HFF-Myc (cell line): ENCODE results near the gene PHRF1.

Experiments used
- DNase-seq: peaks from one replicate; pipeline ENCODE4 v3.0.0-alpha.2; 2011; ENCODE audit warnings: low read depth; ENCODE audit errors: extremely low read depth
- H3K4me3 ChIP-seq: replicated peaks from 2 replicates; pipeline ENCODE4 v1.5.1; 2011; ENCODE audit warnings: low read depth, mild to moderate bottlenecking, control low read depth, low read length
- CTCF ChIP-seq: IDR thresholded peaks from 2 replicates; pipeline ENCODE4 v1.5.1; 2012; ENCODE audit warnings: mild to moderate bottlenecking, low read depth, low read length, control low read depth; ENCODE audit errors: missing control alignments

Gene PHRF1

GRCh38 chr11:530960-531831, 45.1 kb upstream of the PHRF1 start:
- H3K4me3 ChIP-seq = no peak overlapping the region
- no peak for DNase-seq
- TF ChIP-seq CTCF = no peak

GRCh38 chr11:531919-532526, 44.2 kb upstream of the PHRF1 start:
- TF ChIP-seq CTCF = no peak
- no peak overlapping the region for H3K4me3 ChIP-seq
- DNase-seq = no peak

DNA sequence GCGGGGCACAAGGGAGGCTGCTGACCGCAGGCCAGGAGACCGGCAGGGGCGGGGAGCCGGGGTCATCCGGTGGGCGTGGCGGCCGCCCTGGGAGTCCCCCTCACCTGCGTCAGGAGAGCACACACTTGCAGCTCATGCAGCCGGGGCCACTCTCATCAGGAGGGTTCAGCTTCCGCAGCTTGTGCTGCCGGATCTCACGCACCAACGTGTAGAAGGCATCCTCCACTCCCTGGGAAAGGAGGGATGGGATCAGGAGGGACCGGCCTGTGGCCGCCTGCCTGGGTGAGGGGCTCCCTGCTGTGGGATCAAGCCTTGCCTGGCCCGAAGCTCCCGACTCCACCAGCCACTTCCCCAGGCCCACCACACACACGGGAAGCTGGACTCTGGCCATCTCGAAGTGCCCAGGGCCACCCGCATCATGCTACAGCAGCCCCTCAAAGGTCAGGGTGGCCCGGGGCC, 43.7 kb upstream of the PHRF1 start:
- H3K4me3 ChIP-seq = no peak overlapping the region
- no peak for TF ChIP-seq CTCF
- DNase-seq = no peak

- no peak for TF ChIP-seq CTCF
- no peak for DNase-seq
Observed at GRCh38 chr11:532986-533585, 43.2 kb upstream of the PHRF1 start.

DNA sequence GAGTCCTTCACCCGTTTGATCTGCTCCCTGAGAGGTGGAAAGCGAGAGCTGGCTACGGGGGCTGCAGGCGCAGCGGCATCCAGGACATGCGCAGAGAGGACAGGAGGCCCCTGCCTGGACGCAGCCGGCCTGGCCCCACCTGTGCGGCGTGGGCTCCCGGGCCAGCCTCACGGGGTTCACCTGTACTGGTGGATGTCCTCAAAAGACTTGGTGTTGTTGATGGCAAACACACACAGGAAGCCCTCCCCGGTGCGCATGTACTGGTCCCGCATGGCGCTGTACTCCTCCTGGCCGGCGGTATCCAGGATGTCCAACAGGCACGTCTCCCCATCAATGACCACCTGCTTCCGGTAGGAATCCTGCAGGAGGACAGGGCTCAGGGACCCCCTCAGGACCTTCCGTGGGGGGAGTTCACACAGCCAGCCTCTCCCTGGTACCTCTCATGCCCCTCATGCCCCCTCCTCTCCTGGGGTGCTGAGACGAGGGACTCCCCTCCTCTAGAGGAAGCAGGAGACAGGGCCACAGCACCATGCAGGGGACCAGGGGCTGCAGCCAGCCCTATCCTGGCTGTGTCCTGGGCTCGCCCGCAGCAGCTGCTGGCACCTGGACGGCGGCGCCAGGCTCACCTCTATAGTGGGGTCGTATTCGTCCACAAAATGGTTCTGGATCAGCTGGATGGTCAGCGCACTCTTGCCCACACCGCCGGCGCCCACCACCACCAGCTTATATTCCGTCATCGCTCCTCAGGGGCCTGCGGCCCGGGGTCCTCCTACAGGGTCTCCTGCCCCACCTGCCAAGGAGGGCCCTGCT, 42.5 kb upstream of the PHRF1 start:
- TF ChIP-seq CTCF = no peak
- peak overlapping the region; percentile 87 for H3K4me3 ChIP-seq

More at GRCh38 chr11:532986-533585, 43.2 kb upstream of the PHRF1 start:
- no peak overlapping the region for H3K4me3 ChIP-seq

More for the DNA sequence above, 42.5 kb upstream of the PHRF1 start:
- no peak for DNase-seq
